Fibroblast of lung (primary cell): ENCODE data around the gene DAGLA. TPM values are rescaled to one million over a fixed set of nuclear protein-coding genes. Genes with fewer than 3 reads are reported as not detected.

Source experiments
- DNase-seq, 2 donors: peaks; one replicate each; pipeline versions ENCODE4 v3.0.0 to v3.0.0-alpha.2; 2010; ENCODE audit warnings: low read depth in 2 of 2
- H2AFZ ChIP-seq: 2 replicates; pipeline ENCODE4 v1.5.1; 2012; ENCODE audit warnings: low read length, control low read depth, inconsistent platforms
- H3K27ac ChIP-seq: 2 replicates; pipeline ENCODE4 v1.5.1; 2011; ENCODE audit warnings: low read length, control low read depth; ENCODE audit not compliant: insufficient read depth
- H3K27me3 ChIP-seq: 2 replicates; pipeline ENCODE4 v1.5.1; 2011; ENCODE audit warnings: mild to moderate bottlenecking, low read length; ENCODE audit not compliant: control insufficient read depth, insufficient read depth
- H3K36me3 ChIP-seq: 2 replicates; pipeline ENCODE4 v1.5.1; 2011; ENCODE audit warnings: low read length; ENCODE audit not compliant: control insufficient read depth, insufficient read depth
- H3K4me1 ChIP-seq: 2 replicates; pipeline ENCODE4 v1.5.1; 2011; ENCODE audit warnings: low read length; ENCODE audit not compliant: control insufficient read depth, insufficient read depth; ENCODE audit errors: extremely low read depth
- H3K4me2 ChIP-seq: 2 replicates; pipeline ENCODE4 v1.5.1; 2011; ENCODE audit warnings: low read length, control low read depth; ENCODE audit not compliant: insufficient read depth; ENCODE audit errors: extremely low read depth
- H3K4me3 ChIP-seq, 4 experiments: fragments of 200-600 bp in 1 of 4; sonication (generic) in 1 of 4; replicated peaks in 1 of 4; 2 replicates each; pipeline ENCODE4 v1.5.1; 2011 to 2016; ENCODE audit warnings: low read length in 4 of 4, low read depth in 3 of 4, mild to moderate bottlenecking in 3 of 4, control low read depth in 2 of 4, inconsistent platforms in 1 of 4, mixed read lengths in 1 of 4; ENCODE audit not compliant: insufficient read depth in 1 of 4; ENCODE audit errors: control extremely low read depth in 1 of 4
- H3K79me2 ChIP-seq: 2 replicates; pipeline ENCODE4 v1.5.1; 2012; ENCODE audit warnings: mild to moderate bottlenecking, low read length, inconsistent platforms; ENCODE audit not compliant: control insufficient read depth, insufficient read depth
- H3K9ac ChIP-seq: 2 replicates; pipeline ENCODE4 v1.5.1; 2011; ENCODE audit warnings: mild to moderate bottlenecking, low read length, control low read depth; ENCODE audit not compliant: insufficient read depth
- H3K9me3 ChIP-seq: 2 replicates; pipeline ENCODE4 v1.5.1; 2012; ENCODE audit warnings: low read depth, low read length; ENCODE audit not compliant: control insufficient read depth, insufficient read depth
- H4K20me1 ChIP-seq: 2 replicates; pipeline ENCODE4 v1.5.1; 2011; ENCODE audit warnings: low read length; ENCODE audit not compliant: control insufficient read depth, insufficient read depth; ENCODE audit errors: extremely low read depth
- EZH2 ChIP-seq: IDR thresholded peaks from 2 replicates; pipeline ENCODE4 v1.5.1; 2012; ENCODE audit warnings: low read length, control low read depth, mild to moderate bottlenecking; ENCODE audit errors: missing control alignments
- polyA plus RNA-seq, 2 donors: library from polyadenylated mRNA; depleted of rRNA in 1 of 2; stranded (reverse) in 1 of 2; unstranded in 1 of 2; fragments of >200 nt; gene quantifications; 2 replicates each; pipeline ENCODE4 v1.2.1, GENCODE V29; 2011 to 2012; ENCODE audit warnings: missing spikeins in 1 of 2
- total RNA-seq: library from RNA; depleted of rRNA; stranded (reverse); fragments of >200 nt; gene quantifications from 2 replicates; pipeline ENCODE4 v1.2.1, GENCODE V29; 2014
- TF ChIP-seq, protein P1 (sequence below), 2 donors: IDR thresholded peaks in 1 of 2; conservative IDR thresholded peaks in 1 of 2; 1 replicate in 1 of 2; 2 replicates in 1 of 2; pipeline ENCODE4 v1.5.1; 2011 to 2012; ENCODE audit warnings: low read length in 2 of 2, control low read depth in 1 of 2, inconsistent platforms in 1 of 2, low read depth in 1 of 2, mild to moderate bottlenecking in 1 of 2

The DAGLA gene
- total and polyA plus RNA-seq, 2 donors (not counting 1 experiment from before 2014, with no cell fraction given): 1.00 to 2.0 TPM

DNA sequence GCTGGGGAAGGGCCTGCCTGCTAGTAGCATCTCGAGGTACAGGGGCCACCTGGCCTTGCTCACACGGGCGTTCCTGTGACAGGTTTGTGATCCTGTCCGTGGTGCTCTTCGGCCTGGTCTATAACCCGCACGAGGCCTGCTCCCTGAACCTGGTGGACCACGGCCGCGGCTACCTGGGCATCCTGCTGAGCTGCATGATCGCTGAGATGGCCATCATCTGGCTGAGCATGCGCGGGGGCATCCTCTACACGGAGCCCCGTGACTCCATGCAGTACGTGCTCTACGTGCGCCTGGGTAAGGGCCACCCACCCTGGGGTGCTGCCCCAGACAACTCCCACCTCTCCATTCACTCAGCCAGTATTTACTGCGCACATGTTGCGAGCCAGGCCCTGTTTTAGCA lies 40.4 kb downstream of the DAGLA start:
- H3K36me3 ChIP-seq: no peaks in the 10 kb centered on the region
- no peaks in the 10 kb centered on the region for H3K27me3 ChIP-seq
- no peak overlapping the region for H3K27ac ChIP-seq
- H3K4me3 ChIP-seq: no peak overlapping the region
- H3K4me2 ChIP-seq: no peak overlapping the region
- no peaks in the 10 kb centered on the region for H3K79me2 ChIP-seq
- no peak for DNase-seq
- no peak overlapping the region for H2AFZ ChIP-seq
- H3K4me1 ChIP-seq: peaks cover 6% of the 10 kb centered on the region
- H3K9ac ChIP-seq: no peak overlapping the region
- H3K9me3 ChIP-seq: no peaks in the 10 kb centered on the region
- no peak for TF ChIP-seq EZH2
- TF ChIP-seq, protein P1, sequence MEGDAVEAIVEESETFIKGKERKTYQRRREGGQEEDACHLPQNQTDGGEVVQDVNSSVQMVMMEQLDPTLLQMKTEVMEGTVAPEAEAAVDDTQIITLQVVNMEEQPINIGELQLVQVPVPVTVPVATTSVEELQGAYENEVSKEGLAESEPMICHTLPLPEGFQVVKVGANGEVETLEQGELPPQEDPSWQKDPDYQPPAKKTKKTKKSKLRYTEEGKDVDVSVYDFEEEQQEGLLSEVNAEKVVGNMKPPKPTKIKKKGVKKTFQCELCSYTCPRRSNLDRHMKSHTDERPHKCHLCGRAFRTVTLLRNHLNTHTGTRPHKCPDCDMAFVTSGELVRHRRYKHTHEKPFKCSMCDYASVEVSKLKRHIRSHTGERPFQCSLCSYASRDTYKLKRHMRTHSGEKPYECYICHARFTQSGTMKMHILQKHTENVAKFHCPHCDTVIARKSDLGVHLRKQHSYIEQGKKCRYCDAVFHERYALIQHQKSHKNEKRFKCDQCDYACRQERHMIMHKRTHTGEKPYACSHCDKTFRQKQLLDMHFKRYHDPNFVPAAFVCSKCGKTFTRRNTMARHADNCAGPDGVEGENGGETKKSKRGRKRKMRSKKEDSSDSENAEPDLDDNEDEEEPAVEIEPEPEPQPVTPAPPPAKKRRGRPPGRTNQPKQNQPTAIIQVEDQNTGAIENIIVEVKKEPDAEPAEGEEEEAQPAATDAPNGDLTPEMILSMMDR (conservative IDR thresholded peaks at IDR 0.05 in 1 of 2, IDR thresholded peaks at IDR 0.05 in 1 of 2; ENCODE audit: low read depth in 1 of 2, low read length in 2 of 2): no peak
- no peaks in the 10 kb centered on the region for H4K20me1 ChIP-seq

DNA sequence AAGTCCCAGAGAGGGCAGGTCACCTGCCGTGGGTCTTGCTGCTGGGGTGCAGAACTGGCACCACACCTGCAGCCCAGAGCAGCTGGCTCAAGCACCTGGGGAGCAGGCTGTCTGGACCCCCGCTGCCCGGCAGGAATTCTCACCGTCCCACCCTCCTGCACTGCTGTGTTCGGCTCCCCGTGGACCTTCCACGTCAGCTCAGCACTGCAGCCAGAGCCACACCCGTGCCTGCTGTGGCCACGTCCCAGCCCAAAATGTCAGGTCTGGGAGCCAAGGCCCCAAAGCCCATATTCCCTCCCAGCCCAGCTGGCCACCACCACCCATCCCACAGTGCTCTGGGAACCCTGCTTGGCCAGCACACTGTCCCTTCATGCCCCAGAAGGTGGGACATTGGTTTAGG lies 44.2 kb downstream of the DAGLA start:
- DNase-seq: no peak
- H3K36me3 ChIP-seq: peaks cover 5% of the 10 kb centered on the region

DNA sequence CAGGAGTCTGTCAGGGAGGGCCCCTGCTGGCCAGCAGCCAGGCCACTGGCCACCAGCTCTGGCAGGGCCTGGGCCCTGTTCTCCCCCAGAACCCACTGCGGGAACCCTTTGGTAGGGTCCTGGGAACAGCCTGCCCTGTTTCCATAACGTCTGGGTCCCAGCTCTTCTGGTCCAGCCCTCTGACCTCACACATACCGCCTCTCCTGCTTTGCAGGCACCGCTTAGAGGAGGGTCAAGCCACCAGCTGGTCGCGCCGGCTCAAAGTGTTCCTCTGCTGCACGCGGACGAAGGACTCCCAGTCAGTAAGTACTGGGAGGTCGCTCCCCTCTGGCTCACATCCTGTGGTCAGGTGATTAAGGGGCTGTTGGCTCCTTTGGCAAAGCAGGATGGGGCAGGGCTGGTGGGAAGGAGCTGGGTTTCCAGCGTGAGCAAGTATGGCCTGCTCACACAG lies 45.6 kb downstream of the DAGLA start:
- TF ChIP-seq, protein P1 (conservative IDR thresholded peaks at IDR 0.05 in 1 of 2, IDR thresholded peaks at IDR 0.05 in 1 of 2; ENCODE audit: low read depth in 1 of 2, low read length in 2 of 2): no peak
- TF ChIP-seq EZH2: no peak
- peak; percentile 67 to 79 for DNase-seq
- H3K27ac ChIP-seq: no peak overlapping the region
- no peak overlapping the region for H3K9ac ChIP-seq
- no peaks in the 10 kb centered on the region for H3K9me3 ChIP-seq
- no peaks in the 10 kb centered on the region for H3K79me2 ChIP-seq
- H3K4me3 ChIP-seq: no peak overlapping the region
- H2AFZ ChIP-seq: no peak overlapping the region
- H3K4me2 ChIP-seq: no peak overlapping the region
- H4K20me1 ChIP-seq: no peaks in the 10 kb centered on the region
- peaks cover 5% of the 10 kb centered on the region for H3K36me3 ChIP-seq
- no peaks in the 10 kb centered on the region for H3K4me1 ChIP-seq
- no peaks in the 10 kb centered on the region for H3K27me3 ChIP-seq

More for the DNA sequence above, 44.2 kb downstream of the DAGLA start:
- H4K20me1 ChIP-seq: no peaks in the 10 kb centered on the region
- no peaks in the 10 kb centered on the region for H3K79me2 ChIP-seq
- H3K4me2 ChIP-seq: no peak overlapping the region
- no peaks in the 10 kb centered on the region for H3K4me1 ChIP-seq
- no peaks in the 10 kb centered on the region for H3K27me3 ChIP-seq
- no peak for TF ChIP-seq EZH2
- TF ChIP-seq, protein P1 (conservative IDR thresholded peaks at IDR 0.05 in 1 of 2, IDR thresholded peaks at IDR 0.05 in 1 of 2; ENCODE audit: low read depth in 1 of 2, low read length in 2 of 2): no peak
- H3K9me3 ChIP-seq: no peaks in the 10 kb centered on the region
- H3K9ac ChIP-seq: no peak overlapping the region
- H2AFZ ChIP-seq: no peak overlapping the region
- H3K4me3 ChIP-seq: no peak overlapping the region
- H3K27ac ChIP-seq: no peak overlapping the region
